Thyroid gland (tissue), 4 donors: ENCODE measurements around the gene BICDL1. TPM values are rescaled to one million over a fixed set of nuclear protein-coding genes. Genes with fewer than 3 reads are reported as not detected.
A peak's percentile ranks its signal among the peaks of the same experiment; 100 is the strongest.

Source experiments
- DNase-seq, 2 donors: peaks; one replicate each; pipeline ENCODE4 v3.0.0-alpha.2; 2019
- H3K27ac ChIP-seq, 3 donors: fragments of 200-600 bp; sonication (generic); 1 replicate in 2 of 3; 2 replicates in 1 of 3; pipeline ENCODE4 v1.5.1; 2016 to 2019; ENCODE audit warnings: mild to moderate bottlenecking in 1 of 3, moderate library complexity in 1 of 3
- H3K27me3 ChIP-seq: fragments of 200-600 bp; sonication (generic); one replicate; pipeline ENCODE4 v1.5.1; 2019
- H3K36me3 ChIP-seq, 2 donors: fragments of 200-600 bp; sonication (generic); one replicate each; pipeline ENCODE4 v1.5.1; 2016 to 2019
- H3K4me1 ChIP-seq, 2 donors: fragments of 200-600 bp; sonication (generic); one replicate each; pipeline ENCODE4 v1.5.1; 2017 to 2019
- H3K4me3 ChIP-seq, 3 donors: fragments of 200-600 bp; sonication (generic); replicated peaks in 1 of 3; 1 replicate in 2 of 3; 2 replicates in 1 of 3; pipeline ENCODE4 v1.5.1; 2016; ENCODE audit warnings: mild to moderate bottlenecking in 1 of 3
- H3K9me3 ChIP-seq: fragments of 200-600 bp; sonication (generic); one replicate; pipeline ENCODE4 v1.5.1; 2017
- CTCF ChIP-seq, 6 experiments: fragments of 200-600 bp in 3 of 6; fragments of 450-650 bp in 3 of 6; sonication (generic) in 3 of 6; IDR thresholded peaks; one replicate each; pipeline ENCODE4 v1.5.1; 2016 to 2019; ENCODE audit warnings: antibody characterized with exemption in 6 of 6, mild to moderate bottlenecking in 2 of 6, inconsistent platforms in 1 of 6, moderate library complexity in 1 of 6
- POLR2A ChIP-seq, 2 donors: fragments of 450-650 bp; IDR thresholded peaks; one replicate each; pipeline ENCODE4 v1.6.1; 2017; ENCODE audit warnings: antibody characterized with exemption in 2 of 2, mild to moderate bottlenecking in 2 of 2, moderate library complexity in 1 of 2
- WGBS, 2 donors: methylation state at CpG; one replicate each; pipeline ENCODE4 v1.1.5; 2017; 5-methylcytosine and 5-hydroxymethylcytosine counted together
- intact Hi-C: fragments of 100-400 bp; cut with DNase I; formaldehyde crosslinking; loops from one replicate; pipeline ENCODE4 v1.15.1; 2023
- total RNA-seq, 4 donors: library from RNA; depleted of rRNA; stranded (reverse); fragments of >200 nt; gene quantifications; one replicate each; pipeline ENCODE4 v1.2.3, GENCODE V29; 2016

Gene BICDL1
- total RNA-seq, 4 donors from 2014 or later = 10.5 to 81.8 (median 48.1) TPM

DNA sequence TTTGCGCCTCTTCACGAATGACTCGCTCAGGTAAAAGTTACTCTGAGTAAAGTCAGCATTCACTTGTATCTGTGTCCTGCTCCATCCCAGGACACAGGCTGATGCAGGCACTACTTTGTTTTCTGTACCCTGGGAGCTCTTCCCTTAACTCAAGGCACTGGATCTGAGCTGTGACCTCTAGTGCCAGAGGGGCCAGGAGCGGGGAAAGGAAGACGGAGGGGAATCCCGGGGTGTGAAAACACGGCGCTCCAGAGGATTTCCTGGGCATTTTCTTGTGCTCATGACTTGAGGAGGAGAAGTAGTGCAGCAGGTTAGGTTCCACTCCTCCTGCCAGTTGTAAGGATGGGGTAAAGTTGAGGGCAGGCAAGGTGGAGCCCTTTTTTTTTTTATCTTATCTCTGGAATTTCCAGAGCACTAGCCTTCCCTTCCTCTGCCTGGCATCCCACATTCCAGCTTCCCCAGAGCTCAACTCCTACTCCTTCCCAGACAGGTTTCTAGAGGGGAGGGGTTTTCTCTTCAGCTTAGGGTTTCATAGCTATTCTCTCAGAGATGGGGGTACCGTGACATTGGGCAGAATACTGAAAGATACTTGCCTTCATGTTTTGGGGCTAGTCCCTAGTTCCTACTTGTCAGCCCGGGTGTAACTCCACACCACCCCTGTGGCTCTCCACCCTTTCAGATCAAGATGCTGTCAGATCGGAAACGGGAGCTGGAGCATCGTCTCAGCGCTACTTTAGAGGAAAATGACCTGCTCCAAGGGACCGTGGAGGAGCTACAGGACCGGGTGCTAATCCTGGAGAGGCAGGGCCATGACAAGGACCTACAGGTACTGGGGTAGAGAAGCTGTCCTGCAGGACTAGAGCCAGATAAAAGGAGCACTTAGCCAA lies 75.3 kb downstream of the BICDL1 start:
- Histone ChIP-seq H3K27me3 (no peaks in the 10 kb centered on the region), H3K27ac (peak overlapping the region in 1 of 3 donors; percentile 36), H3K36me3 (no peaks in the 10 kb centered on the region), H3K4me1 (peaks cover 30% of the 10 kb centered on the region in 2 donors), H3K9me3 (no peaks in the 10 kb centered on the region), H3K4me3 (no peak overlapping the region)
- no peak for DNase-seq
- 74 to 76% methylated on average over 16 of the region's 16 CpGs for WGBS, 2 donors
- intact Hi-C loops = no loop called here
- TF ChIP-seq CTCF (IDR thresholded peaks at IDR 0.05) (no peak), POLR2A (IDR thresholded peaks at IDR 0.05) (no peak)

DNA sequence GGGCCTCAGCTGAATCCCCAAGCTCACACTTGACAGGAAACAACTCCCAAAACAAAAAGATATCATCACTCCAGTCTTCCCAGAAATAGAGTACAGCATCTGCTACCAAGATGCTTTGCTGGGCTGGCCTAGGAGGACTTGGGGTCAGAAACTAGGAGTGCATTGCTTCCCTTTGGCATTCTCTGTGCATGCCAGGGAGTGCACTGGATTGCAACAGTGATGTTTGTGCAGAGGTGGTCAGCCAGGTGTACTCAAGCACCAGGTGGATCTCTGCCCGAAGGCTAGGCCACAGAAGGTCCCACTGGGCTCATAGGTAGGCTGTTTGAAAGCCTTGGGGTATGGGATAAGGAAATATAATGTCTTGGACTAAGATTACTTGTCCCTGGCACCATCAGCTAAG lies 76.4 kb downstream of the BICDL1 start:
- no peaks in the 10 kb centered on the region for H3K36me3 ChIP-seq
- intact Hi-C loops = no loop called here
- DNase-seq = peak; percentile 67 to 80
- no peak overlapping the region for H3K4me3 ChIP-seq
- 30 to 50% methylated on average over 1 of the region's 1 CpG for WGBS, 2 donors
- no peak overlapping the region for H3K27ac ChIP-seq
- TF ChIP-seq CTCF (IDR thresholded peaks at IDR 0.05) (no peak), POLR2A (IDR thresholded peaks at IDR 0.05) (no peak)
- no peaks in the 10 kb centered on the region for H3K9me3 ChIP-seq
- no peaks in the 10 kb centered on the region for H3K27me3 ChIP-seq
- peaks cover 30% of the 10 kb centered on the region in 2 donors for H3K4me1 ChIP-seq

- Histone ChIP-seq H3K9me3 (no peaks in the 10 kb centered on the region), H3K27ac (no peak overlapping the region), H3K4me1 (peaks cover 30% of the 10 kb centered on the region in 2 donors), H3K36me3 (no peaks in the 10 kb centered on the region), H3K27me3 (no peaks in the 10 kb centered on the region), H3K4me3 (no peak overlapping the region)
- DNase-seq = no peak
- 93 to 98% methylated on average over 2 of the region's 2 CpGs for WGBS, 2 donors
- intact Hi-C loops = no loop called here
- TF ChIP-seq POLR2A (IDR thresholded peaks at IDR 0.05) (no peak), CTCF (IDR thresholded peaks at IDR 0.05) (no peak)
Measured at GRCh38 chr12:120066341-120066740, 77.3 kb downstream of the BICDL1 start.

- H3K36me3 ChIP-seq = no peaks in the 10 kb centered on the region
- intact Hi-C loops = no loop called here
Measured at GRCh38 chr12:120067084-120067869, 78.2 kb downstream of the BICDL1 start.

More at GRCh38 chr12:120067084-120067869, 78.2 kb downstream of the BICDL1 start:
- Histone ChIP-seq H3K27me3 (no peaks in the 10 kb centered on the region), H3K4me1 (peaks cover 30% of the 10 kb centered on the region in 2 donors), H3K9me3 (no peaks in the 10 kb centered on the region), H3K4me3 (no peak overlapping the region), H3K27ac (no peak overlapping the region)
- no peak for TF ChIP-seq CTCF (IDR thresholded peaks at IDR 0.05)
- no peak for TF ChIP-seq POLR2A (IDR thresholded peaks at IDR 0.05)
- no peak for DNase-seq
- WGBS, 2 donors = 84% methylated on average over 3 of the region's 3 CpGs
